Choroid plexus epithelial cell (primary cell): ENCODE data around the gene PIGQ.
A peak's percentile ranks its signal among the peaks of the same experiment; 100 is the strongest.

Source experiments
- DNase-seq: peaks from one replicate; pipeline ENCODE4 v3.0.0-alpha.2; 2010; ENCODE audit warnings: low read depth
- H3K4me3 ChIP-seq: 2 replicates; pipeline ENCODE4 v1.5.1; 2011; ENCODE audit warnings: low read depth, mild to moderate bottlenecking, control low read depth, low read length, moderate library complexity
- CTCF ChIP-seq: conservative IDR thresholded peaks from 2 replicates; pipeline ENCODE4 v1.5.1; 2011; ENCODE audit warnings: low read depth, mild to moderate bottlenecking, control low read depth, inconsistent platforms, low read length, moderate library complexity

Gene PIGQ

GRCh38 chr16:563072-563644 is 6.6 kb upstream of the PIGQ start:
- DNase-seq = no peak
- H3K4me3 ChIP-seq = no peak overlapping the region
- TF ChIP-seq CTCF = no peak

DNA sequence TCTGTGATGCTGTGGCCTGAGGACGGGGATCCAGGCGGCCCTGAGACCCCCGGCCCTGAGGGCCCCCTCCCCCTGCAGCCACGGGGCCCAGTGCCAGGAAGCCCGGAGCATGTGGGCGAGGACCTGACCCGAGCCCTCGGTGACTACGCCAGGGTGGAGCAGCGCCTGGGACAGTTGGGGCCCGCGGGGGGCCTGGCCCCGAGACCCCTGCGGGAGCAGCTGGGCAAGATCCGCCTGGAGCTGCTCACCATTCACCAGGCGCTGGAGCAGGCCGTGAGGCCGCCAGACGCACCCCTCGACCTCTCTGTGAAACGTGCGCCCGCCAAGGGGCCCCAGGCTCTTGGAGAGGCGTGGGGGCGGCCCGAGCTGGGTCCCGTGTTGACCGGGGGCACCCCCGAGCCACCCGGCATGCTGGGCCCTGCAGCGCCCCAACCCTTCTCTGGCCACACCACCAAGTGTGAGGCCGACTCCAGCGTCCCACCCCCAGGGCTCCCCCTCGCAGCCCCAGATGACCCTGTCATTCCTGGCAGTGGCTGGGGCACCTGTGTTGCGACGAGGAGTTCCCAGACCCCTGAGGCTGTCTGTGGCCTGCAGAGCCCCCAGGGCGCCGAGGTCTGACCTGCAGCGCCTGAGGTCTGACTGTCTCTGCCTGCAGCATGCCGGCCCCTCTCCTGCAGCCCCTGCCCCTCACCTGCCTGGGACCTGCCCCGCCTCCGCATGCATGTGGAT is 4.9 kb upstream of the PIGQ start:
- no peak overlapping the region for H3K4me3 ChIP-seq
- DNase-seq = no peak
- TF ChIP-seq CTCF = no peak

GRCh38 chr16:565419-566330 is 4.1 kb upstream of the PIGQ start:
- no peak for TF ChIP-seq CTCF
- H3K4me3 ChIP-seq = no peak overlapping the region
- DNase-seq = no peak

- peak; percentile 78 for DNase-seq
- no peak for TF ChIP-seq CTCF
- H3K4me3 ChIP-seq = peak within 1 kb of the TSS; percentile 25
Measured at GRCh38 chr16:566475-567372, 3.0 kb upstream of the PIGQ start, which contains the start of gene NHLRC4. Gene NHLRC4 (plus strand): TSS chr16:567005. CDS start chr16:568048, 1,043 bp downstream.

- no peak for TF ChIP-seq CTCF
- no peak overlapping the region for H3K4me3 ChIP-seq
- DNase-seq = no peak
Measured at GRCh38 chr16:567373-568256, 2.2 kb upstream of the PIGQ start.
